Left lung (tissue), 10 donors: ENCODE results near the gene PVALB. TPM values are rescaled to one million over a fixed set of nuclear protein-coding genes. Genes with fewer than 3 reads are reported as not detected.

Experiments used
- ATAC-seq: fragments of 200-7000 bp; cut with Tn5 transposase; one replicate; pipeline ENCODE4 v1.9.1; 2020; ENCODE audit warnings: moderate library complexity
- DNase-seq, 4 donors: peaks; one replicate each; pipeline ENCODE4 v3.0.0-alpha.2; 2013 to 2020
- H3K27ac ChIP-seq, 2 donors: fragments of 200-600 bp; sonication (generic) in 1 of 2; one replicate each; pipeline versions ENCODE4 v1.5.0 to v1.8.0; 2020 to 2021
- H3K27me3 ChIP-seq, 2 donors: fragments of 200-600 bp; sonication (generic) in 1 of 2; one replicate each; pipeline versions ENCODE4 v1.5.0 to v1.8.0; 2020 to 2021
- H3K36me3 ChIP-seq, 2 donors: fragments of 200-600 bp; sonication (generic) in 1 of 2; one replicate each; pipeline versions ENCODE4 v1.5.0 to v1.8.0; 2020 to 2021
- H3K4me1 ChIP-seq, 2 donors: fragments of 200-600 bp; one replicate each; pipeline ENCODE4 v1.8.0; 2021
- H3K4me3 ChIP-seq, 2 donors: fragments of 200-600 bp; sonication (generic) in 1 of 2; one replicate each; pipeline versions ENCODE4 v1.5.0 to v1.8.0; 2020 to 2021; ENCODE audit warnings: mild to moderate bottlenecking in 1 of 2
- H3K9me3 ChIP-seq, 2 donors: fragments of 200-600 bp; sonication (generic) in 1 of 2; one replicate each; pipeline versions ENCODE4 v1.5.0 to v1.8.0; 2020 to 2021
- CTCF ChIP-seq, 2 donors: fragments of 200-600 bp; sonication (generic) in 1 of 2; IDR thresholded peaks; one replicate each; pipeline versions ENCODE4 v1.5.0 to v1.8.0; 2021; ENCODE audit warnings: antibody characterized with exemption in 2 of 2
- intact Hi-C, 2 donors: fragments of 100-400 bp; cut with DNase I; formaldehyde crosslinking; loops; one replicate each; pipeline versions ENCODE4 v1.11.2 to v1.14.2; 2022
- polyA plus RNA-seq, 6 donors: library from polyadenylated mRNA; unstranded; fragments of 120-200 nt; gene quantifications; one replicate each; pipeline ENCODE4 v1.2.1, GENCODE V29; 2013; ENCODE audit not compliant: insufficient read length in 6 of 6
- total RNA-seq, 2 donors: library from RNA; stranded (reverse); fragmentation: NEBNext Ultra II Directional; extraction: Animal tissue kit (Norgen Biotek cat#: 25700); gene quantifications; one replicate each; pipeline ENCODE4 v1.2.1, GENCODE V29; 2021
- donor health status: DM: no; HTN: yes; CAD: no.
- donor health status: DM: no; HTN: no; CAD: no.

The PVALB gene
- total and polyA plus RNA-seq, 8 donors: 0.30 to 0.76 (median 0.55) TPM; not detected in 4

- H3K4me1 ChIP-seq: peaks cover 0 to 4% of the 10 kb centered on the region in 2 donors
- H3K9me3 ChIP-seq: no peaks in the 10 kb centered on the region
- ATAC-seq (no peak), DNase-seq (peak in 1 of 4 donors; percentile 29)
- no peak overlapping the region for H3K27ac ChIP-seq
- intact Hi-C loops: no loop called here
- TF ChIP-seq CTCF (IDR thresholded peaks at IDR 0.05): no peak
- H3K27me3 ChIP-seq: peaks cover 7 to 53% of the 10 kb centered on the region in 2 donors
- no peak overlapping the region for H3K4me3 ChIP-seq
- H3K36me3 ChIP-seq: no peaks in the 10 kb centered on the region
Measured at GRCh38 chr22:36753916-36754315, 62.9 kb downstream of the PVALB start.

GRCh38 chr22:36753120-36753802, 63.6 kb downstream of the PVALB start:
- Histone ChIP-seq H3K4me1 (peaks cover 0 to 4% of the 10 kb centered on the region in 2 donors), H3K36me3 (no peaks in the 10 kb centered on the region), H3K4me3 (no peak overlapping the region), H3K9me3 (no peaks in the 10 kb centered on the region), H3K27me3 (peaks cover 7 to 53% of the 10 kb centered on the region in 2 donors), H3K27ac (no peak overlapping the region)
- ATAC-seq: no peak
- intact Hi-C loops: no loop called here
- peak in 1 of 4 donors; percentile 23 for DNase-seq
- TF ChIP-seq CTCF (IDR thresholded peaks at IDR 0.05): no peak

Other genes starting within 250 kb of the PVALB start
- gene CACNG2, start 113.3 kb downstream of the PVALB start, total RNA-seq: not detected
- gene CACNG2, start 113.3 kb downstream of the PVALB start, polyA plus RNA-seq: not detected
- gene IFT27, start 40.9 kb downstream of the PVALB start, total RNA-seq: 10 to 100 TPM; 24.5 to 28.0 TPM
- 10 to 100 TPM; 41.4 to 59.0 (median 50.7) TPM for gene IFT27, start 40.9 kb downstream of the PVALB start, polyA plus RNA-seq
- 10 to 100 TPM; 13.0 to 68.1 TPM for gene NCF4, start 44.0 kb upstream of the PVALB start, total RNA-seq
- 1 to 10 TPM; 3.2 to 4.0 (median 3.7) TPM for gene NCF4, start 44.0 kb upstream of the PVALB start, polyA plus RNA-seq
- 10 to 100 TPM; 11.5 to 47.5 TPM for gene CSF2RB, start 96.6 kb upstream of the PVALB start, total RNA-seq
- 1 to 10 TPM; 2.5 to 3.9 (median 3.5) TPM for gene CSF2RB, start 96.6 kb upstream of the PVALB start, polyA plus RNA-seq
- 10 to 100 TPM; 37.7 to 52.0 TPM for gene TST, start 202.4 kb upstream of the PVALB start, total RNA-seq
- 10 to 100 TPM; 14.7 to 27.9 (median 20.5) TPM for gene TST, start 202.4 kb upstream of the PVALB start, polyA plus RNA-seq
- gene MPST, start 202.7 kb upstream of the PVALB start, total RNA-seq: 10 to 100 TPM; 56.2 to 63.1 TPM
- gene MPST, start 202.7 kb upstream of the PVALB start, polyA plus RNA-seq: 10 to 100 TPM; 41.4 to 62.8 (median 49.2) TPM
- gene KCTD17, start 234.7 kb upstream of the PVALB start, total RNA-seq: 10 to 100 TPM; 20.5 to 22.2 TPM
- gene KCTD17, start 234.7 kb upstream of the PVALB start, polyA plus RNA-seq: 10 to 100 TPM; 23.2 to 34.2 (median 28.4) TPM